Hematopoietic multipotent progenitor cell treated with erythropoietin and hydrocortisone succinate and interleukin-3 and kit ligand, for 4 days (in vitro differentiated cells): ENCODE data around the gene SYNPO.
A peak's percentile ranks its signal among the peaks of the same experiment; 100 is the strongest.

ENCODE experiments used
- DNase-seq: peaks from one replicate; pipeline ENCODE4 v3.0.0-alpha.2; 2015

Gene SYNPO

DNA sequence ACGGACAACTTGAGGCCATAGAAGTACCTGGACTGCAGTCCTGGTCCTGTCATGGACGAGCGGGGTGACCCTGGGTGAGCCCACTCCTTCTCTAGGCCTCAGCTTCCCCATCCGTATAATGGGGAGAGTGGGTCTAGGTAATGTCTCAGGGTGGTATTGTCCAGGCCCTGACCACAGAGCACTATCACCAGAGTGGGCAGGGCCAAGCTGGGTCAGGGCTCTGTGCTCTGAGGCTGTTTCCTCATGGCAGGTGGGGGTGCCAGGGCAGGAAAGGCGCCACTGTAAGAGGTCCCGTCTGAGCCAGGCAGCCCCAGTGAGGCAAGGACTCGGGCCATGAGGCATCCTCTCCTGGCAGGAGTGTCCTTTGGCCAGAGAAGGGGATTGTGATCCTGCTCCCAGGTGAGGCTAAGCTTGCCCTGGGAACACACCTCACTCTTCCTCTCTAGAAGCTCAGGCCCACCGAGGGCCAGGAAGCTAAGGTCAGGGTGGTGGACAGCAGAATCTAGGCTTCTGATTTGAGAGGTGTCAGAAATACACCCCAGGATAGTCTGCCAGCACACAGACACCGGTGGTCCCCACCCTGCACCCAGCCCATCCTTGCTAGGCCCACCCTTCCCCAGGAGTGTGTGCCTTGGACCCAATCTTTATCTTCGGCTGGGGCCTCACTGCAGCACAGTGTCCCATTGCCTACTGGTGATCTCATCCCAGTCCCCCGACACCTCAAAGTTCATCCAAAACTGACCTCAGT is 19.1 kb downstream of the SYNPO start:
- DNase-seq, result no peak

DNA sequence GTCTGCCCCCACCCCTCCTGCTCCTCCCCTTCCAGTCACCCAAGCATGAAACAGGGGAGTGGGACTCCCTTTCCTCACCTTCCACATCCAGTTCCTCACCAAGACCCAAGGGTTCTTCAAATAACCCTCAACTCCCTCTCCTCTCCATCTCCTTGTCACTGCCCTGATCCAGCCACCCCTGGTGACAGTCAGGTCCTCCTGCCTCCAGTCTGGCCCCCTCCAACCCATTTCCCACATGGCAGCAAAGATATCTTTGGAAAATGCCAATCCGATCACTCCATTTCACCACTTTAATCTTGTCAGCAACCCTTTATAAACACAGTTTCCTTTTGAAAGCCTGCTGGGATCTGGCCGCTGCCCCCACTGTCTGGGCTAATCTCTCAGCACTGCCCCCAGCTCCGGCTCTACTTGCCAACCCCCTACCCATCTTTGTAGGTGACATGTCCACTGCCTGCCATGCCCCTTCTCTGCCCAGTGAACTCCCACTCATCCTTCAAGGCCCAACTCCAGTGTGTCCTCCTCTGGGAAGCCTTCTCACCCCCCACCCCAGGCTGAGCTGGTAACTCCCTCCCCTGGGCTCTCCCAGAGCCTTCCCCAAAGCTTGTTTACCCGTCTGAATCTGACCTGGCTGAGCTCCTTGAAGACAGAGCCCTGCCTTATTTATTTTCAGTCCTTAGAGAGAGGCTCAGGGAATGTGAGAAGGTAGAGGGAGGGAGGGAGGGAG is 19.8 kb downstream of the SYNPO start:
- DNase-seq, result no peak

DNA sequence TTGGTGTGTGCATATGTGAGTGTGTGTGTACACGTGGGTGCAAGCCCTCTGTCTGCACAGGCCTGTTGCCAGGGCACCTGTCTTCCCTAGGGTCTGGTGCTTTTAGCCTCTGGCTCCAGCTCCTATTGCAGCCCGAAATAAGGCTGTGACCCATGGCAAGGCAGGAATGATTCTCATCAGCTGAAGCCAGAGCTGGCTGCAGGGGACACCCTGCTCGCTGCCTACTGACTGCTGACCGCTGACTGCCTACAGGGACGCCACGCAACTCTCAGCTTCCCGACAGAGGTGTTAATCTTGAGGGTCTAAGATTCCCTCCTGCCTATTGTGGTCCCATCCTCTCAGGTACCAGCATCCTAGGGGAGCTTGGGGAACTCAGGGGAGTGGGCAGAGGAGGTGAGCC is 20.6 kb downstream of the SYNPO start, which contains the start of gene MYOZ3:
Gene MYOZ3 (plus strand): TSS at position 166 of the 400 bp plus-strand sequence. CDS start 1,691 bp downstream, outside the sequence.
- no peak for DNase-seq

DNA sequence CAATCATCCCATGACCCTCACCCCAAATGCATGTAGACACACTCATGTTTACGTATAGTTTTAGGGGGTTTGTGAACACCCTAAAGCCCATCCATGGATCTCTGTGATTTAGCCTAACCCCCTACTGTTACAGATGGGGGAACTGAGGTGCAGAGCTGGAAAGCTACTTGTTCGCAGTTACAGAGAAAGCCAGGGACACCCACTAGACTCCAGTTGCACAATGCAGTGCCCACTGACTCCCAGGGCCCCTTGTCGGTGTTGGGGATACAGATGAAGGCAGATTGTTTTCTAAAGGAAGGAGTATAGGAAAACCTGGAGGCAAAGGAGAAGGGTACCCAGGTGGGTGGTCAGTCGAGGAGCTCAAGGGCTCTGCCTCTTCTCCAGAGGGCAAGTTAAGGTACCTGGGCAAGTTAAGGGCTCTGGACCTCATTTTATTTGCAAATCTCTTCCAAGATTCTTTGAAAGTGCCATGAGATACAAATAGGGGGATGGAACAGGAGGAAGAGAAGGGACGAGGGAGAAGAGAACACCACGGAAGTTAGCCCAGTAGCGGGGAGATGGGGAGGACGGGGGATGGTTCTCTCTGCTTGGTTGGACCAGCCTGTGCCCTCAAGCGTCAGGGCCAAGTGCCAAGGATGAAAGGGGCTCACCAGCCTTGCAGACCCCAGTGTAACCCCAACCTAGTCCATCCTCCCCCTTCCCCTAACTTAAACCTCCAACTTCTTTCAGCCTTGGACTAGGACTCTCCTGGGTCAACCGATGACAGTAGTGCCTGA is 21.5 kb downstream of the SYNPO start:
- DNase-seq, result no peak

DNA sequence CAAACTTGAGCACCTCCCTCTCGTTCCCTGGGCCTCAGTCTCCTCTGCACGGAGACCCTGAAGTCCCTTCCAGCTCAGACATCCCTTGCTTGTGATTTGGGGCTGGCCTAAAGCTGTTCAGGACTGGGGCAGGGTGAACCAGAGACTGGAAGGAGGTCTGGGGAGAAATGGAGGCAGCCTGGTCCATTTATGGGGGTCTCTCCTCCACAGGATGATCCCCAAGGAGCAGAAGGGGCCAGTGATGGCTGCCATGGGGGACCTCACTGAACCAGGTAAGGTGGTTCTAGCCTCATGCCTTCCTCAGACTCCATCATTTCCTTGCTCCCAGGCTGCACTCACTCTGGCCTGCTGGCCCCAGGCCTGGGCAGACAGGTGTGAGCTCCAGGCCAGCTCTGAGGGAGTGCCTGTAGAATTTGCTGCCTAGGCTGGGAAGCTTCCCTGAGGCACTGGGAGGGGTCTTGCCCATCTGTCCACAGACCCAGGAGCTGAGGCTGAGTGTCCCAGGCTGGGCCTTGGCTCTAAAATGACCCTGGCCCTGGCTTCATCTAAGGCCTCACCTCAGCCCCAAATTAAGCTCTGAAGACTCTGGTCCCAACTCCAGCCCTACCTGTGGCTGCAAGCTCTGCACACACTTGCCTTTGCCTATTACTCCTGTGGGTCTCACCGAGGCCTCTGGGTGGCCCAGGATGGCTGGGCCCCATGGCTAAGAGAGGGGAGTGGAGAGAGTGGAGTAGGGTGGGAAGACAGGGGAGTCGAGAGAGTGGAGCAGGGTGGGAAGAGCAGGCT is 22.5 kb downstream of the SYNPO start:
- no peak for DNase-seq

DNA sequence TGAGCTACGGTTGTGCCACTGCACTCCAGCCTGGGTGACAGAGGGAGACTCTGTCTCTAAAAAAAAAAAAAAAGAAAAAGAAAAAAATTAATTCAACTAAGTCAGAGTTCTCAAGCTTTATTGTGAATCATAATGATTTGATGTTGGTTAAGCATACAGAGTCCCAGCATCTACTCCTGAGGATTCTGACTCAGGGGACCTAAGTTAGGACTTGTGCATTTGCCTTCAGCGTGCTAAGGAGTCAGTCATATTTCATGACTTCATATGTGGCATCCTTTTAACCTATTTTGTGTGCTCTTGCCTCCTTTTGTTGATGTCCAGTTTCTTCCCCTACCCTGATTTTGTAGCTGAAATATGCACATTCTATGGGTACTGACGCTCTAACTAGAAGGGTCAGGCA is 23.5 kb downstream of the SYNPO start:
- DNase-seq, result no peak

DNA sequence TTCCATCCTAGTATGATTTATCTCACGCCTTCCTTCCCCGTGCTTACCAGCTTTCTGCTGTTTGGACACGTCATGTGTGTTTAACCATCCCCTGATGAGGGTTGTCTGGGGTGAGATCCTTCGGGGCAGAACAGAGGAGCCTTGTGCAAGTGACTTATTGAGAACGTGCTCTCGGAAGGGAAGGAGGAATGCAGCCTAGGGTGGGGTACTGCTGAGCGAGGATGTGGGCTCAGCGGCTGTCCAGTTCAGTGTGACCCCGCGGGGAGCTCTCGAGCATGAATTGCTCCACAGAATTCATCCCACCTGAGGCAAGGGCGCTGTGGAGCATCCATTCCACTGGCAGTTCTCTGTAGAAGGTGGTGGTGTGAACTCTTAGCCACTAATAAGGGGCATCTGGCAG is 24.6 kb downstream of the SYNPO start:
- no peak for DNase-seq

DNA sequence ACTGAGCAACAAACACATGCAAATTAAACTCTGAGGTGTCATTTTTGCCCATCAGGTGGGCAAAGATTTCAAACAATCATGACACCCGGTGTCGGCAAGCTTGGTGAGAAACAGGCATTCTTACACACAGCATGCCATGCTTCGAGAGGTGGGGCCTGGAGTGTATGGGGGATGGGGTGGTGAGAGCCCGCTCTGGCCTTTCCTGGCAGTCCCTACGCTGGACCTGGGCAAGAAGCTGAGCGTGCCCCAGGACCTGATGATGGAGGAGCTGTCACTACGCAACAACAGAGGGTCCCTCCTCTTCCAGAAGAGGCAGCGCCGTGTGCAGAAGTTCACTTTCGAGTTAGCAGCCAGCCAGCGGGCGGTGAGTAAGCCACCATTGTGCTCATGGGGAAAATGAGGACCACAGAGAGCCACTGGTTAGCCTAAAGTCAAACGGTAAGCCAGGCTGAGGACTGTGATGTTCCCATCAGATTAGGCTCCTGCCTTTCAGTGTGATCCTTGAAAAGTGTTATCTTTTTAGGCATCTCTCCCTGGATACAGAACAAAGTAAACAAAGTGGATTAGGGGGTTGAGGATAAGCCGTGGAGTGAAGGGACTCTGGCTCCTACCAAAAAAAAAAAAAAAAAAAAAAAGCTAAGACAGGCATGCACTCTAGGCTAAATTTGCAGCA is 30.0 kb downstream of the SYNPO start:
- DNase-seq, result no peak

DNA sequence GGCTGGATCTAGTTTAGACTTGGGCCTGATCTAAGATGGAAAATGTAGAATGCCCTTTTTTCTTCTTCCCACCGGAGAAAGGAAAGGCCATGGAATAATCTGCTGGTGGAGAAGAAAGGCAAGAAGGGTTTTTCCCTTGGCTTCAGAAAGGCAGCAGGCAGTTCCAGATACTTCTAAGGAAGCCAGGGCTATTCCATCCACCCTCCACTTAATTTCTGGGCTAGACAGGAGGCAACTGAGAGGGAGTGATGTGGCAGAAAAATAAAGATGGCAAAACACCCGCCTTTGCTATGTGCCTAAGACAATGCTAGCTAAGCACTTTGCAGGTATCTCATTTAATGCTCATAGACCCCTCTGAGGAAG is 30.5 kb downstream of the SYNPO start:
- no peak for DNase-seq

DNA sequence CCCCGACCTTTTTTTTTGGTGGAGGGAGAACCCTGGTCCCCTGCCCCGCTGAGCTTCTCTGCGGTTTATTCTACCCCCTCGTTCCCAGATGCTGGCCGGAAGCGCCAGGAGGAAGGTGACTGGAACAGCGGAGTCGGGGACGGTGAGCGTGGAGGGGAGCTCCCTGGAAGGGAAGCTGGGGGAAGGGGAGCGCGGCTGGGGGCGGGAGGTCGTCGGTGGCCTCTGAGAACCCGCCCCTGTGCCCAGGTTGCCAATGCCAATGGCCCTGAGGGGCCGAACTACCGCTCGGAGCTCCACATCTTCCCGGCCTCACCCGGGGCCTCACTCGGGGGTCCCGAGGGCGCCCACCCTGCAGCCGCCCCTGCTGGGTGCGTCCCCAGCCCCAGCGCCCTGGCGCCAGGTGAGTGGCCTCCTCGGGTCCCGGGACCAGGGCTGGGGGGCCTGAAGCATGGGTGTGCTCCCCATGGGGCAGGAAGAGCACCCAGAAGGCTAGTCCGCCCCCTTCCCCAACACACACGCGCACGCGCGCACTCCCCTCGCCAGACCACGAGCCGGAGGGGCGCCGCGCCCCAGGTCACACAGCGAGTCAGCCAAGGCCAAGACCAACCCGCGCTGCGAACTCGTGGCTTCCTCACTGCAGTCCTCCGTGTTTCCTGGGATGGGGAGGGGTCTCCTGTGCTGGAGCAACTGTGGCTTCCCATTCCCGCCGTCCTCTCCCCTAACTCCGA is 31.2 kb downstream of the SYNPO start:
- peak; percentile 62 for DNase-seq

DNA sequence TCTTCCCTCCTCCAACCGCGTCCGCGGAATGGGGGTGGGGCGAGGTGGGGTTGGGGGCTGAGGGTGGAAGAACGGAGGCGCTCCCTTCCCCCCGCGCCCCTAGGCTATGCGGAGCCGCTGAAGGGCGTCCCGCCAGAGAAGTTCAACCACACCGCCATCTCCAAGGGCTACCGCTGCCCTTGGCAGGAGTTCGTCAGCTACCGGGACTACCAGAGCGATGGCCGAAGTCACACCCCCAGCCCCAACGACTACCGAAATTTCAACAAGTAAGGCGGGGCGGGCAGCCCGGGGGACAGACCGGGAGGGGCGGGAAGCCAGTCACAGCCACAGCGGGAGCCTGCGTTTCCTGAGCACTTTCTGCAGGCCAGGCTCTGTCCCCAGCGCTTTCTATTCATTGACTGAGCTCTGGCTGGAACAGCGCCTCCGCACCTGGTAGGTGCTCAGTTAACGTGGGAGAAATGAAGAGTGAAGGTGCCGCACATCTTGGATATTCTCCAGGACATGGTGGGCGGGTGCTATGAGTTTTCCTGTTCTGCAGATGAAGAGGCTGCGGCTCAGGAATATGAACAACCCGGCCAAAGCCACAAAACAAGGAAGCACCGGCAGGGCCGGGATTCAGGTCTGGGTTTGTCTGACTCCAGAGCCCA is 31.9 kb downstream of the SYNPO start:
- DNase-seq, result peak; percentile 72

DNA sequence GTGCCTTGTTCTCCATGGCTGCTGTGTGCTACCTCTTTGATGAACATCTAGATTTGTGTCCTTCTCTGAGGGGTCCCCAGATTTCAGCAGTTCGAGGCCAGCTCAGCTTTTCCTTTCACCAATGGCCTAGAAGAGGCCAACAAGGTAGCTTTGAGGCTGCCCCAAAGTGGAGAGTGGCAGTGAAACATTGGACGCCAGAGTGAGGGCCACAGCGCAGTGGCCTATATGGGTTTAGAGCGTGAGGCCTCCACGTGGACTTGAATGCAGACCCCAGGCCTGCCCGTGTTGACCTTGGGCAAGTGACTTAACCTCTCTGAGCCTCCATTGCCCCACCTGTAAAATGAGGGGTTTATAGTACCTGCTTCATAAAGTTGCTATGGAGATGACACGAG is 32.4 kb downstream of the SYNPO start:
- DNase-seq, result no peak

DNA sequence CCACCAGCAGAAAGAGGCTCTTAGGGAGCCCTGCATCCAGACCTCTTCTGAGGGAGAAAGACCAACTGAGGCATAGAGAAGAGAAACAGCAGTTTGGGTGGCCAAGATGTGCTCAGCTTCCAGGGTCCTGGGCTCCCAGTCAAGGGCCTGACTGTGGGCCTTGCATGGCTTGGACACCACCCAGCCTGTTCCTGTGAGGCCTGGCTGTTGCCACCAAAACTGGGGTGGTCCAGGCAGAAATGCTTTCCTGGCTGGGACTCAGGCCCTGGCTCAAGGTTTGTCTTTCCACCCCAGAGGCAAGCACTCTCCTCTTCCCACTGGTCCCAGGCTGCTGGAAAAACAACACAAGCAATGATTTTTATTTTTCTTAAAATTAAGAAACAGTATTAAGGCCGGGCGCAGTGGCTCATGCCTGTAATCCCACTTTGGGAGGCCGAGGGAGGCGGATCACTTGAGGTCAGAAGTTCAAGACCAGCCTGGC is 33.9 kb downstream of the SYNPO start:
- no peak for DNase-seq

DNA sequence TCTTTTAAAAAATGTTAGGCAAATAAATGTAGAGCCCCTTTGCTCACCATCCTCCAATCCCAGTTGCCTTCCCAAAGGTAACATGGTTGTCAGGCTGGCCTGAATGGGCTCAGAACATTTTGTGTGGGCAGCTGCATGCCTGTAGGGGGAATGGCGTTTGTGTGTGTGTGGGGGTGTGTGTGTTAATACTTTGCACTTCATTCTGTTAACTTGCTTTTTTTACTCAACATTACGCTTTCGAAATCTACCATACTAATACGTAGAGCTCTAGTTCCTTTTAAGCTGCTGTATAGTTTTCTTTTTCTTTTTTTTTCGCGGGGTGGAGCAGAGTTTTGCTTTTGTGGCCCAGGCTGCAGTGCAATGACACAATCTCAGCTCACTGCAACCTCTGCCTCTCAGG is 34.6 kb downstream of the SYNPO start:
- no peak for DNase-seq

DNA sequence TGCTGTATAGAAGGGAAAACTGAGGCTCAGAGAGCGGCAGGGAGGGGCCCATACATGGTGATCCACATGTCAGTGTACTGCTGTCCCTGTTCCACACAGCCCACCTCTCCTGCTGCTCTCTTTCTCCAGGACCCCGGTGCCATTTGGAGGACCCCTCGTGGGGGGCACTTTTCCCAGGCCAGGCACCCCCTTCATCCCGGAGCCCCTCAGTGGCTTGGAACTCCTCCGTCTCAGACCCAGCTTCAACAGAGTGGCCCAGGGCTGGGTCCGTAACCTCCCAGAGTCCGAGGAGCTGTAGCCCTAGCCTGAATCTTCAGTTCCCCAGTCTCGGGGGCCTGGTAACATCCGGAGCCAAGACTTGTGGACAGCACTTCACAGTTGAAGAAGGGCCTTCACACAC is 36.1 kb downstream of the SYNPO start:
- no peak for DNase-seq

DNA sequence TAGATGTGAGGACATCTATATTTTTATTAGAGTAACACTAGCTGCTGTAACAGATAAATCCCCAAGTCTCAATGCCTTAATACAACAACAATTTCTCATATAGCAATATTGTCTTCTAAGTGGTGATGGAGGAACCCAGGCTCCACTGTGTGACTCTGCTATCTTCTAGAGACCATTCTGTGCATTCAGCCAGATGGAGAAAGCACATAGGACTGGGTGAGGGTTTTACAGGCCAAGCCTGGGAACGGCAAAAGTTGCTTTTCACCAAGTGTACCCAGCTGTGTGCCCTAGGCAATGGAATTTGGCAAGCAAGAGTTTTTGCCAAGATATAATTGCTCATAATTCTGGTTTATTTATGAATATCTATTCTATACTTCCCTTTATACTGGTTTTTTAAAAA is 48.7 kb downstream of the SYNPO start:
- no peak for DNase-seq

DNA sequence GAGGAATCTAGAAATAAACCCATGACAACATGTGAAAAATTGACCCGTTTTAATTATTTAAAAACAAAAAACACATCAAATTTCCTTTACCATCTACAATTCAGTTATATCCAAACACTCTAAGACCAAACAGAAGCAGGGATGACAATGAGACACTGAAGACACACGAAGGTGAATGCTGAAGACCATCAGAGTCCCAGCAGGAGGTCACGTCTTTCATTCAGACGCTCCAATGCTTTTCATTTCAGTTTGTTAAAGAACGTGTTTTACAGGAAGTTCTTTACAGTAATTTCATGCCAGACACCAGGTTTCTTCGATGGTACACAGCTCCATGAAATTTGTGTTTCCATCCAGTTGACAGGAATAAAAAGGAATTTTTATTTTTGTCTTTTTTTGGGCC is 50.3 kb downstream of the SYNPO start:
- no peak for DNase-seq

DNA sequence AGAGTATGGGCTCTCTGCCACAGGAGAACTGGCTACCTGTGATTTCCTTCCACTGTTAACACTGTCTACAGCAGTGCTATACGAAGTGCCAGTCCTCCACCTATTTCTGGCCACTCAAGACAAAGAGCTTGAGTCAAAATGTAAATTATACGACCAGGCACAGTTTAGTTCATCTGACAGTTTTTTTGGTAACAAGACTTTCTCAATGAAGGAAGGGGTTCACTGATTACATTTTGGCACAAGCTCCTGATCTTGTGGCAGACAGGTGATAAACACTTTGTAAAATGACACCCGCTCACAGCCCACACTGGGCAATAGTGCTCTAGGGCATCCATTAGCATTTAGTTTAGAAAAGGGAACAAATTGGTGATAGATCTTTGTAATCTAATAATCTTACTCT is 51.8 kb downstream of the SYNPO start:
- no peak for DNase-seq

DNA sequence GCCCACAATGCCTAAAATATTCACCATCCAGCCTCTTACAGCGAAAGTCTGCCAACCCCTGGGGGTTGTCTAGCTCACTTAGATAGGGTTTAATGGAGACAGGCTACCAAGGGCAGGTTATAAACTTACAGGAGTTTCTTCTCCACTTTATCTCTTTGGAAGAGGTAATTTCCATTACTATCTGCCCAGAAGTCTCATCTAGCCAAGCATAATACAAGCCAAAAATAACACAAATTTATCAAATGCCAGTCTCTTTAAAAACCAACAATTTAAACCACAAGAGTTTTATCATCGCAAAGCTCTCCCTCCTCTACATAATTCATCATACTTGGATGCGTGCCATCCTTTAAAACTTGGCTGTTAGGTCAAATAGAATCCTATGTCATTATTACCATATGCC is 54.2 kb downstream of the SYNPO start:
- DNase-seq, result peak; percentile 93

DNA sequence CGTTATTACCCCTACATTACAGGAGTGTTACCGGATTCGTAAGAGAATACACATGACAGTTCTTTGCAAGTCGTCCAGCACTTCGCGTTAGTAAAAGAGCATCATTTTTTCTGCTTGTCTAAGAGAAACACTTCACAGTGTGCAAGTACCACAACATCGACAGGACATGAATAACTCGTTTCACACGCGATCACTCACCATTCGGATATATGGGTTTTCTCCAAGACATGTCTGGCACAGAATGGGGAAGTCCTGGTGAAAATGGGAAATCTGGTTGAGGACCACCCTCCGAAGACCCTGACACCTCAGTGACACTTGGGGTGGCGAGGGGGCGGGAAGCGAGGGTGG is 59.8 kb downstream of the SYNPO start:
- DNase-seq, result no peak
